Lower leg skin (tissue), 3 donors: ENCODE data around the gene ASPG.

Experiments used
- POLR2A ChIP-seq, 2 donors: fragments of 450-650 bp; IDR thresholded peaks; one replicate each; pipeline ENCODE4 v1.6.1; 2016 to 2017; ENCODE audit warnings: antibody characterized with exemption in 2 of 2, mild to moderate bottlenecking in 1 of 2, moderate library complexity in 1 of 2
- TF ChIP-seq, protein P1 (sequence below), 3 donors: fragments of 450-650 bp; IDR thresholded peaks; one replicate each; pipeline ENCODE4 v1.5.1; 2016; ENCODE audit warnings: antibody characterized with exemption in 3 of 3, mild to moderate bottlenecking in 3 of 3, moderate library complexity in 2 of 3

DNA sequence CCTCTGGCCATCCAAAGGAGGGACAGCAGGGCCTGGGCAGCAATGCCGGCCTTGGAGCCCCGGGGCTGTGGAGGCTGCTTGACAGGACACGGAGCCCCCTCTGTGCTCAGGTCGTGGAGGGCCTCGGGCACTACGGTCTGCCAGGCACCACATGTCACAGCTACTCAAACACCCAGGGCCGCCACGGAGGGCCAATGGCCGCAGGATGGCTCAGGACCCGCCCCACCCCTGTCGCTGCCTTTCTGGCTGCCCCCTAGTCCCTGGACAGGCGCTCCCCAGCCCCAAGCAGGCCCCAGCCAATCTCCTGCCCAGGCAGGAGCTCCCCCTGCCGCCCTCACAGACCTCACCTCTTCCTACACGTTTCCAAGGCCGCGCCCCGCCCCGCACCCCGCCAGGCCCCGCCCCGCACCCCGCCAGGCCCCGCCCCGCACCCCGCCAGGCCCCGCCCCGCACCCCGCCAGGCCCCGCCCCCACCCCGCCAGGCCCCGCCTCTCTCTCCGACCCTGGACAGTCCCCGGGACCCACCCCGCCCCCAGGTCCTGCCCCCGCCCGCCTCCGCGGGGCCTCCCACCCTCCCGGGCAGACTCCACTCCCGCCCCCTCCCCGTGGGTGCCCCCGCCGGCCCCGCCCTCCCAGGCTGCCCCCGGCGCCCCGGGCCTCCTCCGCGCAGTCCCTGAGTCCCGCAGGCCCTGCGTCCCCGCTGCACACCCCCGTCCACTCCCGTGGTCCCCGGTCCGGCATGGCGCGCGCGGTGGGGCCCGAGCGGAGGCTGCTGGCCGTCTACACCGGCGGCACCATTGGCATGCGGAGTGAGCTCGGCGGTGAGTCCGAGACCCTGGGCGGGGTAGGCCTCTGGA, at the start of gene ASPG:
- TF ChIP-seq, protein P1, sequence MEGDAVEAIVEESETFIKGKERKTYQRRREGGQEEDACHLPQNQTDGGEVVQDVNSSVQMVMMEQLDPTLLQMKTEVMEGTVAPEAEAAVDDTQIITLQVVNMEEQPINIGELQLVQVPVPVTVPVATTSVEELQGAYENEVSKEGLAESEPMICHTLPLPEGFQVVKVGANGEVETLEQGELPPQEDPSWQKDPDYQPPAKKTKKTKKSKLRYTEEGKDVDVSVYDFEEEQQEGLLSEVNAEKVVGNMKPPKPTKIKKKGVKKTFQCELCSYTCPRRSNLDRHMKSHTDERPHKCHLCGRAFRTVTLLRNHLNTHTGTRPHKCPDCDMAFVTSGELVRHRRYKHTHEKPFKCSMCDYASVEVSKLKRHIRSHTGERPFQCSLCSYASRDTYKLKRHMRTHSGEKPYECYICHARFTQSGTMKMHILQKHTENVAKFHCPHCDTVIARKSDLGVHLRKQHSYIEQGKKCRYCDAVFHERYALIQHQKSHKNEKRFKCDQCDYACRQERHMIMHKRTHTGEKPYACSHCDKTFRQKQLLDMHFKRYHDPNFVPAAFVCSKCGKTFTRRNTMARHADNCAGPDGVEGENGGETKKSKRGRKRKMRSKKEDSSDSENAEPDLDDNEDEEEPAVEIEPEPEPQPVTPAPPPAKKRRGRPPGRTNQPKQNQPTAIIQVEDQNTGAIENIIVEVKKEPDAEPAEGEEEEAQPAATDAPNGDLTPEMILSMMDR (IDR thresholded peaks at IDR 0.05): no peak
- TF ChIP-seq POLR2A (IDR thresholded peaks at IDR 0.05): no peak
